Neural progenitor cell (in vitro differentiated cells): ENCODE data around the gene RND2.

Experiments
- EZH2 ChIP-seq: fragments of 200-600 bp; sonication (generic); IDR thresholded peaks from 2 replicates; pipeline ENCODE4 v1.6.1; 2017; ENCODE audit warnings: antibody characterized with exemption, mild to moderate bottlenecking, moderate library complexity
- TF ChIP-seq, protein P1 (sequence below): fragments of 200-600 bp; sonication (generic); IDR thresholded peaks from 2 replicates; pipeline ENCODE4 v1.5.1; 2017; ENCODE audit warnings: antibody characterized with exemption, mild to moderate bottlenecking

DNA sequence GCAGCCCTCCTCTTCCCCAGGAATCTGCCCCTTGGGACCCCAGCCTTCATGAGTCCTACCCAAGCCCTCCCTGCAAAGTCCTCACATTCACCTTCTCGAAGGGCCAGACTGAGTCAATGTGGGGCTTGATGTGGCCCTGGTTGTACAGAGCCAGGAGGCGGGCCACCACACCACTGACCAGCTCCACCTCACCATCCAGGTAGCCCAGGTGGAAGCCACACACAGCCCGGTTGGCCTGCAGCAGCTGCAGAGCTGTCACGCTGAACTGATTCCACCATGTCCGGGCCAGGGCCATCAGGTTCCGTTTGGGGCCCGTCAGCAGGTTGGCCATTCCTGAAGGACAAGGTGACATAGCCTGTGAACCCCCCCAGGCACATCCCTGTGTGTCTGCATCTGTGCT, 8.8 kb upstream of the RND2 start:
- TF ChIP-seq, protein P1, sequence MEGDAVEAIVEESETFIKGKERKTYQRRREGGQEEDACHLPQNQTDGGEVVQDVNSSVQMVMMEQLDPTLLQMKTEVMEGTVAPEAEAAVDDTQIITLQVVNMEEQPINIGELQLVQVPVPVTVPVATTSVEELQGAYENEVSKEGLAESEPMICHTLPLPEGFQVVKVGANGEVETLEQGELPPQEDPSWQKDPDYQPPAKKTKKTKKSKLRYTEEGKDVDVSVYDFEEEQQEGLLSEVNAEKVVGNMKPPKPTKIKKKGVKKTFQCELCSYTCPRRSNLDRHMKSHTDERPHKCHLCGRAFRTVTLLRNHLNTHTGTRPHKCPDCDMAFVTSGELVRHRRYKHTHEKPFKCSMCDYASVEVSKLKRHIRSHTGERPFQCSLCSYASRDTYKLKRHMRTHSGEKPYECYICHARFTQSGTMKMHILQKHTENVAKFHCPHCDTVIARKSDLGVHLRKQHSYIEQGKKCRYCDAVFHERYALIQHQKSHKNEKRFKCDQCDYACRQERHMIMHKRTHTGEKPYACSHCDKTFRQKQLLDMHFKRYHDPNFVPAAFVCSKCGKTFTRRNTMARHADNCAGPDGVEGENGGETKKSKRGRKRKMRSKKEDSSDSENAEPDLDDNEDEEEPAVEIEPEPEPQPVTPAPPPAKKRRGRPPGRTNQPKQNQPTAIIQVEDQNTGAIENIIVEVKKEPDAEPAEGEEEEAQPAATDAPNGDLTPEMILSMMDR, result no peak
- TF ChIP-seq EZH2, result no peak
